Measurements from ENCODE around the gene FUT3.
"Not testable (repeated sequence)": the region's sequence is repeated elsewhere in the genome, so short reads cannot be mapped to it uniquely, and the experiment has no call there.

Gene FUT3

GRCh38 chr19:5881543-5882299, 30.5 kb upstream of the FUT3 start:
- DNase-seq (ENCODE audit: low spot score), result no peak

GRCh38 chr19:5880604-5881078, 29.4 kb upstream of the FUT3 start:
- no peak for DNase-seq (ENCODE audit: low spot score)

- DNase-seq (ENCODE audit: low spot score), result no peak
These were observed 28.9 kb upstream of the FUT3 start for GRCh38 chr19:5880196-5880595.

DNA sequence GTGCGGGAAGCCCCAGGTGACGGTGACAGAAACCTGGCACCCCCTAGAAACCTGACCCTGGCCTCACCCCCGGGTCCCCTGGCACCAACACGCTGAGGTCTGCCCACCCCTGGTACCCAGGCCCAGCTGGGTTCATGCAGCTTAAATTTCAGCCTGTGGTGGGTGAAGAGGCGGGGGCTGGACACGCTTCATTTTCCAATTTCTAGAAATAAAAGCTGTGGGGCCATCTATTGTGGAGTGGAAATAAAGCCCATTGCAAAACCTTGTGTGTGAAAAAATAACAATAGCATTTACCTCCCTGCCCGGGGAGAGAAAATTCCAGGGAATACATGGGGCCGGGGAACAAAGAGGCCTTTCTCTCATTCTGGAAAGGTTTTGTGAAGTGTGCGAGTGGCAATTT, 26.6 kb upstream of the FUT3 start:
- no peak for DNase-seq (ENCODE audit: low spot score)

- no peak for DNase-seq (ENCODE audit: low spot score)
These were observed 26.2 kb upstream of the FUT3 start for GRCh38 chr19:5877427-5877826.

- peak; percentile 57 for DNase-seq (ENCODE audit: low spot score)
These were observed 23.2 kb upstream of the FUT3 start for GRCh38 chr19:5874496-5874895.

GRCh38 chr19:5873617-5874199, 22.5 kb upstream of the FUT3 start:
- DNase-seq (ENCODE audit: low spot score), result no peak

DNA sequence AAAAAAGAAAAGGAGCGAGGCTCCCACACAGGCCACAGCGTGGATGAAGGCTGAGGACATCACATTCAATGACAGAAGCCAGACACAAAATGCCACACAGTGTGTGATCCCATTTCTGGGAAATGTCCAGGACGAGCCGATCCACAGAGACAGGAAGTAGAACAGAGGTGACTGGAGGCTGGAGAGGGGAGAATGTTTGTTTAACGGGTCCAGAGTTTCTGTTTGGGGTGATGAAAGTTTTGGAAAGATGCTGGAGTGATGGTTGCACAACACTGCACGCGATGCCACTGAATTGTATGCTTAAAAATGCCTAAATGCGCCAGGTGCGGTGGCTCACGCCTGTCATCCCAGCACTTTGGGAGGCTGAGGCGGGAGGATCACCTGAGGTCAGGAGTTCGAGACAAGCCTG, 19.7 kb upstream of the FUT3 start:
- no peak for DNase-seq (ENCODE audit: low spot score)

DNA sequence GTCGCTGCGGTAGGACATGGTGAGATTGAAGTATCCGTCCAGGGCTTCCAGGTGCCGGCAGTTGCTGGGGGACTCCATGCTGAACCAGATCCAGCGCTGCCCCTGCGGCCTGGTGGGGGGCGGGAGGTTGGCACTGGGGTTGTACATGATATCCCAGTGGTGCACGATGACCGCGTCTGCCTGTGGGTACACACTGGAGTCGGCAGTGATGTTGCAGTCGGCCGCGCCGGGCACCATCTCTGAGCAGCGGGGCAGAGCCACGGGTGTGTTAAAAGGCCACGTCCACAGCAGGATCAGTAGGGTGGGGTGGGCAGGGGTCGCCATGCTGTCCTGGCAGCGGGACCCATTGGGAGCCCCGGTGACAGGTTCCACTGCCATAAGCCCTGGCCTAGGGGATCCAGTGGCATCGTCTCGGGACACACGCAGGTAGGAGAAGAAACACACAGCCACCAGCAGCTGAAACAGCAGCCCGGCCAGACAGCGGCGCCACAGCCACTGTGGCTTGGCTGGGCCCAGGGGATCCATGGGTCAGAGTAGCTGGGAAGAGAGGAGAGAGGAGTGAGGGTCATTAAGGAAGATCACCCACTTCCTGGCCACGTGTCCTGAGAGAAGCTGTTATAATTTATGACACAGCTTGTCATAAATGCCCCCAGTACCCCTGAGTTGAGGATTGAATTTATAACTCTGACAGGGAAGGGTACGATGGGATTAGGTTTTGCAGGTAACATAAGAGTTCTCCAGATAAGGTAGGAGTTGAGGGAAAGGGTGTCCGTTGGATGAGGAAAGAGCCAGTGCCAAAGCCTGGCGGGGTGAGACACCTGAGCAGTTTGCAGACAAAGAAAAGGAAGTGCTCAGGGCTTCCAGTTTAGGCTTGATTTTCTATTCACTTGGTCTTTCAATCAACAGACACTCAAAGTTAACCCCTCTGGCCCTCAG, 16.2 kb upstream of the FUT3 start:
- no peak for DNase-seq (ENCODE audit: low spot score)

- DNase-seq (ENCODE audit: low spot score), result no peak
These were observed 14.5 kb upstream of the FUT3 start for GRCh38 chr19:5865772-5866171.

DNA sequence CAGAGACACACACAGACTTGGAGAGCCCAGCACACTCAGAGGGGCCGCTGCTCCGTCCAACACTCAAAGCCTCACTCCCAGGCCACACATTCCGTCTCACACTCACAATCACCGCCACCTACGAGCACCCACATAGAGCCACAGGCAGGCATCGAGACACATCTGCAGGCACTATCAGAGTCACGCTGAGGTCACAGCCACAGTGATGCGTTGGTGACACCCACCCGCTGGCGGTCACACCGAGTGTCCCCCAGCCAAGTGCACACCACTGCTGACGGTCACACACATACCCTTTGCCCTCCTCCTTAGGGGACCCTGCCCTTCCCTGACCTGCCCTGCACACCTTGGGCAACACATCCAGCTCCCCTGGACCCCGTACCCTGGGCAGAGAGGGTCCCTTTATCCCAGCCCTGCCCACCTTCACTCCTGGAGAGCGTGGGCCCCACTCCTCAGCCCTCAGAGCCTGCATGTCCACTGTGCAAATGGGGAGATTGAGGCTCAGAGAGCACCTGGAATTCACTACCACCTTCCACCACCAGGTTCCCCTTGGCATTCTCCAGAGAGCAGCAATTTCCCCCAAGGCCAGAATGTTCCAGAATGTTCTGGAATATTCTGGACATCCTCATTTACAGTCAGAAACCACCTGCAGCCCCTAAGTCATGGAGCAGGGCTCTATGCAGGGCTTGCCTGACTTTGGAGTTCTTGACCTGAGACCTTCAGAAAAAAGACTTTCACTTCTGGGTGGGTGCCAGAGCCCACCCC, 13.7 kb upstream of the FUT3 start:
- no peak for DNase-seq (ENCODE audit: low spot score)

DNA sequence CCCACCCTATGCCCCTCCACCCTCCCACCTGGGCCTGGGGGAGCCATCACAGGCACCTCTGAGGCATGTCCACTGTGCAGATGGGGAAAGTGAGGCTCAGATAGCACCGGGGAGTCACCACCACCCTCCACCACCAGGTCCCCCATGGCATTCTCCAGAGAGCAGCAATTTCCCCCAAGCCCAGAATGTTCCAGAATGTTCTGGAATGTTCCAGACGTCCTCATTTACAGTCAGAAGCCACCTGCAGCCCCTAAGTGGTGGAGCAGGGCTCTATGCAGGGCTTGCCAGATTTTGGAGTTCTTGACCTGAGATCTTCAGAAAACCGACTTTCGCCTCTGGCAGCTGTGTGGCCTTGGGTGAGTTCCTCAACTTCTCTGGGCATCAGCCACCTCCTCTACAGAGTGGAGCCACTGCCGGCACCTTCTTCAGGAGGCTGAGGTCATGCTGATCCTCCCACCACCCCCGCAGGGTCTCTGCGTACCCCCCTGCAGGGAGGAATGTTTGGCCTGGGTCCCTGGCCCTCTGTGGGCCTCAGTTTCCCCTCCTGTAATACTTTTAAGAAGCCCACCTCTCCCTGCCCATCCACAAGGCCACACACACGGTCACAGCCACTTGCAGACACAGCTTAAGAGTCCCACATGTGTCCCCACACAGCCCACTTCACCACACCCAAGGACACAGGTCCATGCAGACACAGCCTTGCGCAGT, 12.9 kb upstream of the FUT3 start:
- DNase-seq (ENCODE audit: low spot score), result no peak

DNA sequence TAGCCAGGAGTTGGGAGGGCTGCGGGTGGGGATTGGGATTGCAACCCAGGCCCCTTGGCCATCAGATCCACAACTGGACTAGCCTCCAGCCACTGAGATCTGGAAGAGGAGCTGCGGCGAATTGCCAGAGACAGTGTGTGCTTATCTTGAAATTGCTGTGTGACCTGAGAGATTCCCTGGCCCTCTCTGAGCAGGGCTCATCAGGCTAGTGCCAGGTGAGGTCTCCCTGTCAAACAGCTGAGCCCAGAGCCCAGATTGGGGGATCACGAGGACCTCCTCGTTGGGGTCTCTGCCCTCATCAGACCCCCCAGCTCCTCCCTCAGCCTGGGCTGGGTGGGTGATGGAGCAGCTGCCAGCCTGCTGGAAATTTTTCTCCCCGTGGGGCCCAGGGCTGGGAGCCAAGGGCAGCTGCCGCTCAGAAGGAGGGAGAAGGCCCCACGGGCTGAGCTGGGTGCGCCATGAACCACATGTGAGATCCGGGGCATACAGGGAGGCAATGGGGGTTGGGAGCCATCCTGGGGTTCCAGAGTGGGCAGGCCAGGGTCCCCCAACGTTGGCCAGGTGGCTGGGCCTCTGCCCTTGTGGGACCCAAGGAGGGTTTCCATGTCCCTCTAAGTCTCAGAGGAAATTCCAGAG, 11.9 kb upstream of the FUT3 start:
- no peak for DNase-seq (ENCODE audit: low spot score)

DNA sequence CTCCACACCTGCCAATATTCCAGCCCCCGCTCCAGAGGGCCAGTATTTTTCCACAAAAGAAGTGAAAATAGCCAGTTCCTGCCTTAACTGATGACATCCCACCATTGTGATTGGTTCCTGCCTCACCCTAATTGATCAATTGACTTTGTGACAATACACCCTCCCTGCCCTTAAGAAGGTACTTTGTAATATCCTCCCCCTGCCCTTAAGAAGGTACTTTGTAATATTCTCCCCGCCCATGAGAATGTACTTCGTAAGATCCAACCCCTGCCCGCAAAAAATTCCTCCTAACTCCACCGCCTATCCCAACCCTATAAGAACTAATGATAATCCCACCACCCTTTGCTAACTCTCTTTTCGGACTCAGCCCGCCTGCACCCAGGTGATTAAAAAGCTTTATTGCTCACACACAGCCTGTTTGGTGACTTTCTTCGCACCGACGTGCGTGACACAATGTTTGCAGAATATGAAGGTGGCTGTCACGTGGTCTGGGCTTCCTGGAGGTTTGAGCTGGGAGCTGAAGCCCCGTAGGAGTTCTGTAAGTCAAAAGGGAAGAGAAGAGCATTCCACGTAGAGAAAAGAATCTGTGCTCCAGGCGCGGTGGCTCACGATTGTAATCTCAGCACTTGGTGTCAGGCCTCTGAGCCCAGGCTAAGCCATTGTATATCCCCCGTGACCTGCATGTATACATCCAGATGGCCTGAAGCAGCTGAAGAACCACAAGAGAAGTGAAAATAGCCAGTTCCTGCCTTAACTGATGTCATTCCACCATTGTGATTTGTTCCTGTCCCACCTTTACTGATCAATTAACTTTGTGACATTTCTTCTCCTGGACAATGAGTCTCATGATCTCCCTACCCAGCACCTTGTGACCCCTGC, 6.2 kb upstream of the FUT3 start:
- DNase-seq (ENCODE audit: low spot score), result no peak

- not testable (repeated sequence) for DNase-seq (ENCODE audit: low spot score)
These were observed 3.9 kb upstream of the FUT3 start for GRCh38 chr19:5855151-5855550.

DNA sequence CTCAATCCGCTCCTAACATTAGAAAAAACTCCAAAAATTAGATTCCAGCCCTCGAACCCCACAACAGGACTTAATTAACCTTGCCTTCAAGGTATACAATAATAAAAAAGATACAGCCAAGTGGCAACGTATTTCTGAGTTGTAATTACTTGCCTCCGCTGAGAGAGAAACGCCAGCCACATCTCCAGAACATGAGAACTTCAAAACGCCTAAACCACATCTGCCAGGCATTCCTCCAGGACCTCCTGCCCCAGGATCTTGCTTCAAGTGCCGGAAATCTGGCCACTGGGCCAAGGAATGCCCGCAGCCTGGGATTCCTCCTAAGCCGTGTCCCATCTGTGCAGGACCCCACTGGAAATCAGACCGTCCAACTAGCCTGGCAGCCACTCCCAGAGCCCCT, 2.9 kb upstream of the FUT3 start:
- DNase-seq (ENCODE audit: low spot score), result not testable (repeated sequence)

GRCh38 chr19:5850743-5851293, 431 bp downstream of the FUT3 start:
- DNase-seq (ENCODE audit: low spot score), result peak; percentile 18

DNA sequence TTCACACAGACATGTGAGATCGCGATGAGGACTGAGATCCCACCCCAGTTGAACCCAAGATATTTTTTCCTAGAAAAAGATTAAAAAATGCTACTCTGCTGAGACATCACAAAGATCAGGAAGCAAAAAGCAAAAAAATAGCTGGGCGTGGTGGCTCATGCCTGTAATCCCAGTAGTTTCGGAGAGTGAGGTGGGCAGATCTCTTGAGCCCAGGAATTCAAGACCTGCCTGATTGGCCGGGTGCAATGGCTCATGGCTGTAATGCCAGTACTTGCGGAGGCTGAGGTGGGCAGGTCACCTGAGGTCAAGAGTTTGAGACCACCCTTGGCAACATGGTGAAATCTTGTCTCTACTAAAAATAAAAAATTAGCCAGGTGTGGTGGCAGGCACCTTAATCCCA, 1.1 kb downstream of the FUT3 start:
- no peak for DNase-seq (ENCODE audit: low spot score)

DNA sequence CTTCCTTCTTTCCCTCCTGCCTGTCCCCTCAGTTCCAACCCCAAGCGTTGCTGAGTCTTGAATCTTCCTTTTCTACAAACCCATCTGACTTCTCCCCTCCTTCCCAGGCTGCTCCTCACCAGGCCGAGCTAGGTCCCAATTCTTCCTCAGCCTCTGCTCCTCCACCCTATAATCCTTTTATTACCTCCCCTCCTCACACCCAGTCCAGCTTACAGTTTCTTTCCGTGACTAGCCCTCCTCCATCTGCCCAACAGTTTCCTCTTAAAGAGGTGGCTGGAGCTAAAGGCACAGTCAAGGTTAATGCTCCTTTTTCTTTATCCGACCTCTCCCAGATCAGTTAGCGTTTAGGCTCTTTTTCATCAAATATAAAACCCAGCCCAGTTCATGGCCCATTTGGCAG, 2.6 kb downstream of the FUT3 start:
- DNase-seq (ENCODE audit: low spot score), result not testable (repeated sequence)

Measured in RKO (cell line).